GM19238 (cell line): ENCODE results near the gene ECE2.

Experiments
- DNase-seq: peaks from one replicate; pipeline ENCODE4 v3.0.0; 2011; ENCODE audit warnings: low spot score; ENCODE audit not compliant: insufficient read length

ECE2 gene

DNA sequence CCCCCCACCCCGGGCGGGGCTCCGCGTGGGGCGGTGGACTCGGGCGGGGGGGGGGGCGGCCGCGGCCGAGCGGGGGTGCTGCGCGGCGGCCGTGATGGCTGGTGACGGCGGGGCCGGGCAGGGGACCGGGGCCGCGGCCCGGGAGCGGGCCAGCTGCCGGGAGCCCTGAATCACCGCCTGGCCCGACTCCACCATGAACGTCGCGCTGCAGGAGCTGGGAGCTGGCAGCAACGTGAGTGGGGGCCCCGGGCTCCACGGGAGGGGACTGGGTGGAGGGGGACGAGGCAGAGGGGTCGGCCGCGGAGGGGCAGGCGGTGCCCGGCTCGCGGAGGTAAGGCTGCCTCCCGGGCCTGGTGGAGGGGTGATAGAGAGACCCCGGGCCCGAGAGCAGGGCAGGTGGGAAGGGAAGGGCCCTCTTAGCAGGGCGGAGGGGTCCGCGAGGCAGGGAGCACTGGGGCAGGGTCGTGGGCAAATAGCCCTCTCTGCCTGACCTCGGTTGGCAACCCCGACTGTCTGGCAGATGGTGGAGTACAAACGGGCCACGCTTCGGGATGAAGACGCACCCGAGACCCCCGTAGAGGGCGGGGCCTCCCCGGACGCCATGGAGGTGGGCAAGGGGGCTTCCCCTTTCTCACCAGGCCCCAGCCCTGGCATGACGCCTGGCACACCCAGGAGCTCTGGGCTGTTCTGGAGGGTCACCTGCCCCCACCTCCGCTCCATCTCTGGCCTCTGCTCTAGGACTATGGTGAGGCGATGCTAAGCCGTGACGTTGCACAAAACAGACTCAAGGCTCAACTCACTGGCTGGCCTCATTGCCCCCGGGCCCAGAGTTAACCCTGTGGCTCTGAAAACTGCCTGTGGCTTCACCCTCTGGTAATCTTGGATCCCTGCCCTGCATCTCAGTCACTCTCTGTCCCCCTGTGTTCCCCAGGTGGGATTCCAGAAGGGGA, at the start of gene ECE2:
Gene ECE2 (plus strand): TSS at position 62 of the 950 bp plus-strand sequence. CDS start 132 bp downstream, at position 194.
- DNase-seq = no peak

DNA sequence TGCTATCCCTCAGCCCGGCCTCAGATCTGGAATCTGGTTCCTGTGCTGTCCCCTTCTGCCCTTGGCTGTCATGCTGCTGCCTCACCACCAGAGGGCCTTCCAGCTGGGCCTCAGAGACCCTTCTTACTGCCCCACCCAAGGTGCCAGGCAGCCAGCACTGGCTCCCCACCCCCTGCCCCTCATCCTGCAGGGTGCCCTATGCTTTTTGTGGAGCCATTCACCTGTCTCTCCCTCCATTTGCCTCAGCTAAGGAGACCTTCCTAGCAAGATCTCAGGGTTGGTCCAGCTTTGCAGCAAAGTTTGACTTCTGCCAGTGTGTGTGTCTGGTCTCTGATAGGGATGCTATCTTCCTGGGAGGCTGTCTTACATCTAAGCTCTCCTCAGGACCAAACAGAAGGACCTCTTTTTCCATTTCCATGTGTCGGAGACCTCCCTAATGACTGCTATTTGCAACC, 48.3 kb upstream of the ECE2 start:
- DNase-seq = peak; percentile 69

- DNase-seq = no peak
Observed at GRCh38 chr3:184228376-184229137, 47.3 kb upstream of the ECE2 start.

- peak; percentile 93 for DNase-seq
Observed at GRCh38 chr3:184229394-184230080, 46.3 kb upstream of the ECE2 start, which contains the start of gene VWA5B2. Gene VWA5B2, plus strand, starts transcription at chr3:184229585. Its CDS starts 944 bp downstream, at chr3:184230529.

DNA sequence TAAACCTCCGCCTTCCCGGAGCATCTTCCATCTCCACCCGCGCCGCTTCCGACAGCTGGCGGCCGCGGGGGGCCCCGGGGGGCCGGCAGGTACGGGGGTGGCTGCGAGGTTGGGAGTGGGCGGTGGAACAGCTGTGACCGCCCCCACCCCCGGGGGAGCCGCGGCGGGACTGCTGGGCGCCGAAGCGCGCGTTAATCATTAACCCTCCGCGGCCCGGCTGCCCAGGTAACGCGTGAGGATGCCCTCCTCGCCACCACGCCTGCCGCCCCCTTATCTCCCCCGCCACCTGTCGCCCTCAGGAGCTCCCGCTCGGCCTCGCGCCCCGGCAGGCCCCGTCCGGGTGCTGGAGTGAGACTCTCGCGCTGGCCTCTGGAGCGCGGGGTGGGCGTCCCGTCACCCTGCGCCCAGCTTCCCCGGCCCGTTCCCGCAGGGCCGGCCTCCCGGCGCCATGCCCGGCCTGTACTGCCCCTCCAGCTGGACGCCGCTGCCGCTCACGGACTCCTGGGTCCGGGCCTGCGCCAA, 45.7 kb upstream of the ECE2 start:
- DNase-seq = peak; percentile 58

DNA sequence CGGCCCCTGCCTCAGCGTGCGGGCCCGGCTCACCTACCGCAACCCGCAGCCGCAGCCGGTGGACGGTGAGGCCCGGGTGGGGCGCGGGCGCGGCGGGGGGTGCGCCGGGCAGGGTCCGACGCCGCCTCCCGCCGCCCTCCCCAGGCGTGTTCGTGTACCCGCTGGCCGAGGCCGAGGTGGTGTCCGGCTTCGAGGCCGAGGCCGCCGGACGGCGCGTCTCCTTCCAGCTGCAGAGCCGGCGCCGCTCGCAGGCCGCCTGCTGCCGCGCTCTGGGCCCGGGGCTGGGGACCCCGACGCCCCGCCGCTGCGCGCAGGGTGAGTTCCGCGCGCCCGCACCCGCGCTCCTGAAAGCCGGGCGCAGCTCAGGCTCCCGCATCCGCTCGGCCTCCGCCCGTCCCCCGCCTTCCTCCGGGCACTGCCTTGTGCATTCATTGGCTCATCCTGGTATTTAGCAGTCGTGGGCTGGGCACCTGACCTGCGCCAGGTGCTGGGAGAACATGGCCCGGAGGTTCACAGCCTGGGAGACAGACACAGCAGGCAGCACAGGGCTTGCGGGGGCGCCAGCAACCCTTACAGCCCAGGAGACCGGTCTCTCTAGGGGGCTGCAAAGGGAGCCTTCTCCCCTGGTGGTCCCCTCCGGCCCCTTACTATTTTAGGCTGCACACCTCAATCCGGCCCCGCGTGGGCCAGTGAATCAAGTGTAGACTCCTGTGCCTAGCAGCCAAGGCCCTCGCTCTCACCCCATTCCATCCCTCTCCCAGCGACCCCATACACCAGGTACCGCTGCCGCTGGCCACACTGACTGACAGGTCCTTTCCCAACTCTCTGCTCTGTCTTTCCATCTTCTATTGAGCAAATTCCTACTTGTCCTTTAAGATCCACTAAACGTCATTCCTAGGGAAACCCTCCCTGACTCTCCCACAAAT, 45.0 kb upstream of the ECE2 start:
- no peak for DNase-seq

DNA sequence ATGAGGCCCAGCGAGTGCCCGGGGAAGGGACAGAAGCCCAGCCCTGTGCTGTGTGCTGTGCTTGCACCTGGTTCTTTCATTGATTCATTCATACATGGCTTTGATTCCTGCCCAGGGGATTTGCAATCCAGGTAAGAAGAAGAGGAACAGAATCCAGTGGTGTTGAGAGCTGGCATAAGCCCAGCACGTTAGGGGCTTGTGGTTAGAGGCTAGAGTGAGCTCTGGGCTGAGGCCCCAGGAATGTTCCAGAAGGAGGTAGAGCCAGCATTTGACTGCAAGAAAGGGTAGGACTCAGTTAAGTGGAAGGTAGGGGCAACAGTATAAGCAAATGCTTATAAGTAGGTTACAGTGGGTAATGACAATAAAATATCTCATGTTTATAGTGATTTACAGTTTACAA, 44.2 kb upstream of the ECE2 start:
- DNase-seq = no peak

- DNase-seq = no peak
Observed at GRCh38 chr3:184233127-184233843, 42.5 kb upstream of the ECE2 start.

DNA sequence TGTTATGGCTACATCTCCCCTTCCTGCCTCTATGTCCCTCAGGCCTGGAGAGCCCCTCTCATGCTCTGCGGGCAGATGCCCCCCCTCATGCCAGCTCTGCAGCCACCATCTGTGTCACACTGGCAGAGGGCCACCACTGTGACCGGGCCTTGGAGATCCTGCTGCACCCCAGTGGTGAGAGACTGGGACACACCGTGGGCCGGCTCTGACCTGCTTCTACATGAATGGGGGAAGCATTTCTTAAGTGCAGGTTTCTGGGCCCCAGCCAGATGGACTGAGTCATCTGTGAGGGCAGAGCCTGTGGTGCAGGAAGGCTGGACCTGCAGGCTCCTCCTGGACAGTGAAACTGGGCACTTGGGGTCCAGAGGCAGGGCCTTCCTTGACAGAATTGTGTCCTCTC, 41.6 kb upstream of the ECE2 start:
- no peak for DNase-seq

- DNase-seq = no peak
Observed at GRCh38 chr3:184234671-184235380, 41.0 kb upstream of the ECE2 start.

DNA sequence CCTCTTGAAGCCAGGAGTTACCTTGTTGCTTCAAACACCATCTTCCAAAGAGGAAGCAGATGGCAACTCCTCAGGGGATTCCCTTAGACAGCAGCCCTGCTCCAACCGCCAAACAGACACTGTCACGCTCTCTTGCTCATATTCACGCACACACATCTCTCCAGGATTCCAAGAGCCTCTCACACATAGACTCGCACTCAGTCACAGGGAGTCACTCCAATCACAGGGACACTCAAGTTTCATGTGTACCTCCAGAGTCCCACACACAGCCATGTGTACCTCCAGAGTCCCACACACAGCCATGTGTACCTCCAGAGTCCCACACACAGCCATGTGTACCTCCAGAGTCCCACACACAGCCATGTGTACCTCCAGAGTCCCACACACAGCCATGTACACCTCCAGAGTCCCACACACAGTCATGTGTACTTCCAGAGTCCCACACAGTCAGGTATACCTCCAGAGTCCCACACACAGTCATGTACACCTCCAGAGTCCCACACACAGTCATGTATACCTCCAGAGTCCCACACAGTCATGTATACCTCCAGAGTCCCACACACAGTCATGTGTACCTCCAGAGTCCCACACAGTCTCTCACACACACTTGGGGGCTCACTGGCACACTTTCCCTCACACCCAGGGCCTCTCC, 40.3 kb upstream of the ECE2 start:
- no peak for DNase-seq

GRCh38 chr3:184236033-184236410, 39.8 kb upstream of the ECE2 start:
- no peak for DNase-seq

DNA sequence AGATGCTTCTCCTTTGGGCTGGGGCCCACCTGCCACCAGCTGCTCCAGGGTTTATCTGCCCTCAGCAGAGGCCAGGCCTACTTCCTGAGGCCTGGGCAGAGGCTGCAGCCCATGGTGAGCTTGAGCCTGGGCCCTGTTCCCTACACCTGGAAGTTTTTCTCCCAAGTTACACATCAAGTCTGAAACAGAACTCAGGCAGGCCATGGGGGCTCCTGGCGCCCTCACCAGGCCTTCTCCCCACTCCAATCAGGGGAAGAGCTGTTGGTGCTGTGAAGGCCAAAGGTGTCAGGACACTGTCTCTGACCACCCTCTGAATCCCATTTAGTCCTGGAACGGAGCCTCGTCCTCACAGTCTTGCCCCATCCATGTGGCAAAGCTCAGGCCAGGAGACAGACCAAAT, 39.2 kb upstream of the ECE2 start:
- DNase-seq = no peak

DNA sequence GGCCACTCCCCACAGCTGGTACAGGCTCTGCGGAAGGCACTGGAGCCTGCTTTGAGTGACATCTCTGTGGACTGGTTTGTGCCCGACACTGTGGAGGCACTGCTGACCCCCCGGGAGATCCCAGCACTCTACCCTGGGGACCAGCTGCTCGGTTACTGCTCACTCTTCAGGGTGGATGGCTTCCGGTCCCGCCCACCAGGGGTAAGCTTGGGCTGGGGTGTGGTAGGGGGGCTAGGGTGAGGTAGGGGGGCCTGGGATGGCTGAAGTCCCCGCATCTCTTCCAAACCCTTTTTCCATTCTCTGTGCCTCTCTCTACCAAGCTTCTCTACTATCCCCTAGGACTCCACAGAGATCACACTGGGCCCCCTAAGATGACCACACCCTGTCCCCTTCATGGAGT, 38.6 kb upstream of the ECE2 start:
- no peak for DNase-seq

DNA sequence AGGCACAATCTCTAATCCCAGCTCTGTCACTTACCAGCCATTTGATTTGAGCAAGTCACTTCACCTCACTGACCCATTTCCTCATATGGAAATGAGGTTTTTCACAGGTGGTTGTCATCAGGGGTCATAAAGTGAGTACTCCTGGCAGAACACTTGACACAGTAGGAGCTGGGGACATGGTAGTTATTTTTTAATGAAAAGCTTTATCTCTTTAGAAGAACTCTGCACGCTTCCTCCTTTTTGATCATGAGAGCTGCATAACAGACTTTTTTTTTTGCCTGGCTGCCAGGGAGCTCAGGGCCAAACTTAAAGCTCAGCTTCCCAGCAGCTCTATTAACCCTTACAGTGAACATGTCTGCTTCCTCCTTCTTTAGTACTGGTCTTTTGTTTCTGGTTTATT, 38.0 kb upstream of the ECE2 start:
- DNase-seq = no peak

GRCh38 chr3:184238246-184238818, 37.5 kb upstream of the ECE2 start:
- DNase-seq = no peak

DNA sequence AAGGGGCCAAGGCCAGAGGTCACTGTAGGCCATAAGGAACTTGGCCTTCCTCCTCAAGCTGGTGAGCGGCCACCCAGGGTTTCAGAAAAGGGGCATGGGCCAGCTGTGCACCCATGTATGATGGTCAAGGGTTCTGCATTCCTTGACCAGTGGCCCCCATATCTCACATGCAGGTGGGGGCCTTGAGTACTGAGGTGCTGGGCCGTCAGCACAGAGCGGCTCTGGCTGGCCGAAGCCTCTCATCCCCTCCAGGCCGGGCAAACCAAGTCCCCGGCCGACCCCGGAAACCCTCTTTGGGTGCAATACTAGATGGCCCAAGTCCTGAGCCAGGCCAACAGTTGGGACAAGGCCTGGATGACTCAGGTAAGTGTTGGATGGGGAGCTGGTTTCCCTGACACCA, 36.6 kb upstream of the ECE2 start:
- no peak for DNase-seq

DNA sequence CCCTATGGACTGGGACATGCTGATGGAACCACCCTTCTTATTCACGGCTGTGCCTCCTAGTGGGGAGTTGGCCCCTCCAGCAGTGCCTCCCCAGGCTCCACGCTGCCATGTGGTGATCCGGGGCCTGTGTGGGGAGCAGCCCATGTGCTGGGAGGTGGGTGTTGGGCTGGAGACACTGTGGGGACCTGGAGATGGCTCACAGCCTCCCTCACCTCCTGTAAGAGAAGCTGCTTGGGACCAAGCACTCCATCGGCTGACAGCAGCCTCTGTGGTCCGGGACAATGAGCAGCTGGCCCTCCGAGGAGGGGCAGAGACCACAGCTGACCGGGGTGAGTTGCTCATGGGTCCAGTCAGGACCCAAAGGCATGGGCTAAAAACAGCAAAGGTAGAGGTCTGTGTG, 36.1 kb upstream of the ECE2 start:
- DNase-seq = no peak
